Activated naive CD4-positive, alpha-beta T cell treated with anti-CD3 and anti-CD28 coated beads, Interleukin-2, amount 50 U/mL, for 72 hours (primary cell): ENCODE measurements around the gene MAF. TPM values are rescaled to one million over a fixed set of nuclear protein-coding genes. Genes with fewer than 3 reads are reported as not detected.

Experiments
- ATAC-seq, 2 donors: fragments of 150-1000 bp; cut with Tn5 transposase; 2 replicates each; pipeline ENCODE4 v1.10.0; 2021; ENCODE audit warnings: mild to moderate bottlenecking in 2 of 2, moderate library complexity in 2 of 2
- DNase-seq, 2 donors: peaks; one replicate each; pipeline ENCODE4 v3.0.0; 2021 to 2022; ENCODE audit warnings: low spot score in 2 of 2
- H3K27ac Mint-ChIP-seq, 2 donors: one replicate each; pipeline ENCODE4 v1.8.0; 2022; ENCODE audit warnings: mild to moderate bottlenecking in 2 of 2, mixed read lengths in 2 of 2
- H3K36me3 Mint-ChIP-seq, 2 donors: one replicate each; pipeline ENCODE4 v1.8.0; 2022; ENCODE audit warnings: mixed read lengths in 2 of 2
- H3K9me3 Mint-ChIP-seq, 2 donors: one replicate each; pipeline ENCODE4 v1.8.0; 2022; ENCODE audit warnings: mixed read lengths in 2 of 2
- total RNA-seq, 2 donors: library from RNA; stranded (reverse); gene quantifications; one replicate each; pipeline ENCODE4 v1.2.3, GENCODE V29; 2022

MAF gene
- total RNA-seq, 2 donors from 2014 or later, result 21.8 to 26.1 TPM

DNA sequence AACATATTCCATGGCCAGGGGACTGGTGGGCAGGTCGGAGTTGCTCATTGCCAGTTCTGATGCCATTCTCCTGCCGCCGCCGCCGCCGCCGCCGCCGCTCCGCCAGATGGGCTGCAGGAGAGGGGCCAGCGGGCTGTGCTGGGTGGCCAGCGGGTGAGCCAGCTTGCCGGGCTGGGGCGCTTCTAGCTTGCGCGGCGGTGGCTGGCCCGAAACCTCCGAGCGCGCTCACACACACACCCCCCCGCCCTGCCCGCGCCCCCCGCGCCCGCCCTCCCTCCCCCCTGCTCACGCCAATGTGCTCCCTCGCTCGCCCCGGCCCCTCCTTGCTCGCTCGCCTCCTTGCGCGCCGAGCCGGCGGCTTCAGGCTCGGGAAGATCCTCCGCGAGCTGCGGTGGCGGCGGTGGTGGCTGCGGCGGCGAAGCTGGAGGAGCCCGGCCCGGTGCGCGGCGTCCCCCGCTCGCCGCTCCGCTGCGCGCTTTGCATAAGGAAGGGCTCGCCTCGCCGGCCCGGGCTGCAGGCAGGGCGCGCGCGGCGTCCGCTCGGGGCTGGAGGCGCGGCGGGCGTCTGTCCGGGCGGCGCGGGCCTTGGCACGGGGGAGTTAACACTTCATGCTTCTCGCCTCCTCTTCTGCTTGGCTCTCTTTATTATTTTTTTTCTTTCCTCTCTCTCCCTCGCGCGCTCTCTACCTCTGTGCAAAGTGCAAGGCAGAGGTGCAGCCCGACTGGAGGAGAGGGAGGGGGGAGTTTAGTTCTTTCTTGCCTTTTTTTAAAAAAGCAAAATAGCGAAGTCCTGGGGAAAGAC is 500 bp downstream of the MAF start:
- Mint-ChIP-seq H3K9me3 (no peaks in the 10 kb centered on the region), H3K27ac (peak overlapping the region; percentile 69 to 78), H3K36me3 (peaks cover 16 to 17% of the 10 kb centered on the region in 2 donors)
- DNase-seq (peak in 1 of 2 donors; percentile 42), ATAC-seq (peak; percentile 40 to 48)

DNA sequence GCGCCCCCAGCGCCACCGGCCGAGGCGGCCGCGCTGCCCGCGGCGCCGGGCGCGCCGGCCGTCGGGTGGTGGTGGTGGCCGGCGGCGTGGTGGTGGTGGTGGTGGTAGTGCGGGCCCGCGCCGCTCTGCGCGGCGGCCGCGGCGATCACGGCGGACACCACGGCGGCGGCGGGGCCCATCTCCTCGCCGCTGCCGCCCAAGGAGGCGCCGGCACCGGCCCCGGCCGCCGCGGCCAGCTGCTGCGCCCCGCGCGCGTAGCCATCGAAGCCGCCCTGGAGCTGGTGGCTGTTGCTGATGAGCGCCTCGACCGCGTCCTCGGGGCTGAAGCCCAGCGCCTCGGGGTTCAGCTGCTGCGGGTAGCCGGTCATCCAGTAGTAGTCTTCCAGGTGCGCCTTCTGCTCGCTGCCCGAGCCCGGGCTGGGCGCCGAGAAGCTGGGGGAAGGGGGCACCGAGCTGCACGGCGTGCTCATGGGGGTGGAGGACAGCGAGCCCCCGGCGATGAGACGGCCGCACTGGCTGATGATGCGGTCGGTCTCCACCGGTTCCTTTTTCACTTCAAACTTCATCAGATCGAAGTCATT is 1.2 kb downstream of the MAF start:
- ATAC-seq, result no peak
- H3K36me3 Mint-ChIP-seq, result peaks cover 16 to 17% of the 10 kb centered on the region in 2 donors
- H3K27ac Mint-ChIP-seq, result peak overlapping the region; percentile 59 to 77
- peak in 1 of 2 donors; percentile 37 for DNase-seq
- H3K9me3 Mint-ChIP-seq, result no peaks in the 10 kb centered on the region

- DNase-seq, result peak in 1 of 2 donors; percentile 36
- peaks cover 16 to 17% of the 10 kb centered on the region in 2 donors for H3K36me3 Mint-ChIP-seq
- no peaks in the 10 kb centered on the region for H3K9me3 Mint-ChIP-seq
- no peak for ATAC-seq
- peak overlapping the region in 1 of 2 donors; percentile 61 for H3K27ac Mint-ChIP-seq
Measured at GRCh38 chr16:79598348-79599181, 2.0 kb downstream of the MAF start.

DNA sequence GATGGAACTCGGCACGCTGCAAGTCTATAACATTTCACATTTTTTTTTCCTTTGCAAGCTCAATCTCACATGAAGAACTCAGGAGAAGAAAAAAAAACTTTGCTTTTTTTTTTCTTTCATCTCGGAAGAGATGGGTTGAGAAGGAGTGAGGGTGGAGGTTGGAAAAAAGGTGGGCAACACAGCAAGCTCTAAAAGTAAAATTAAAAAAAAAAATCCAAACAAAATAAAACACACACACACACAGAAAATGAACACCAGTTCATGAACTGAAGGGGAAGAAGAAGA is 2.5 kb downstream of the MAF start:
- Mint-ChIP-seq H3K9me3 (no peaks in the 10 kb centered on the region), H3K36me3 (peaks cover 16 to 17% of the 10 kb centered on the region in 2 donors), H3K27ac (peak overlapping the region in 1 of 2 donors; percentile 61)
- ATAC-seq (no peak), DNase-seq (no peak)

GRCh38 chr16:79597277-79598062 is 3.1 kb downstream of the MAF start:
- H3K27ac Mint-ChIP-seq, result peak overlapping the region in 1 of 2 donors; percentile 37
- no peak for ATAC-seq
- no peaks in the 10 kb centered on the region for H3K9me3 Mint-ChIP-seq
- peaks cover 16 to 17% of the 10 kb centered on the region in 2 donors for H3K36me3 Mint-ChIP-seq
- DNase-seq, result no peak

GRCh38 chr16:79595931-79596450 is 4.5 kb downstream of the MAF start:
- DNase-seq (no peak), ATAC-seq (no peak)
- no peaks in the 10 kb centered on the region for H3K9me3 Mint-ChIP-seq
- H3K36me3 Mint-ChIP-seq, result peaks cover 16 to 17% of the 10 kb centered on the region in 2 donors
- peak overlapping the region in 1 of 2 donors; percentile 27 for H3K27ac Mint-ChIP-seq

DNA sequence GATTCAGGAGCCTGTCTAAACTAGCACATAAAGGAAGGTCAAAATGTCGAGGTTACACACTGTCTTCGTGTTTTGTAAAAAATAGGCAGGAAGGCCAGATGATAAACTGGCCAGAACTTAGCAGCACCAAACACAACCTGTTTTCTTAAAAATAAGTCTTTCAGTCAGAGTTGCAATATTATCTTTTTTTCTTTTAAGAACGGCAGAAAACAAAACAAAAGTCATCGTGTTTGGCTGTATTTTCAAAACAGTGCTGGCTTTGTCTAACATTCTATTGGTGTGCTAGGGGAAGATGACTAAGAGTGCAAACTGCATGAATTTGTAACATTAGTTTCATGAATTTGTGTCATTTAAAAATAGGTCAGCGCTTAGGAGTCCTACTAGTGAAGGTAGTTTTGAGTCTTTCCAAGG is 5.3 kb downstream of the MAF start:
- peak overlapping the region in 1 of 2 donors; percentile 27 for H3K27ac Mint-ChIP-seq

GRCh38 chr16:79593754-79594153 is 6.8 kb downstream of the MAF start:
- peaks cover 15 to 17% of the 10 kb centered on the region in 2 donors for H3K36me3 Mint-ChIP-seq
- H3K27ac Mint-ChIP-seq, result no peak overlapping the region
- no peaks in the 10 kb centered on the region for H3K9me3 Mint-ChIP-seq
- DNase-seq (no peak), ATAC-seq (no peak)

More for the DNA sequence above, 5.3 kb downstream of the MAF start:
- DNase-seq, result no peak
- Mint-ChIP-seq H3K9me3 (no peaks in the 10 kb centered on the region), H3K36me3 (peaks cover 16 to 17% of the 10 kb centered on the region in 2 donors)
- ATAC-seq, result peak in 1 of 2 donors; percentile 31

DNA sequence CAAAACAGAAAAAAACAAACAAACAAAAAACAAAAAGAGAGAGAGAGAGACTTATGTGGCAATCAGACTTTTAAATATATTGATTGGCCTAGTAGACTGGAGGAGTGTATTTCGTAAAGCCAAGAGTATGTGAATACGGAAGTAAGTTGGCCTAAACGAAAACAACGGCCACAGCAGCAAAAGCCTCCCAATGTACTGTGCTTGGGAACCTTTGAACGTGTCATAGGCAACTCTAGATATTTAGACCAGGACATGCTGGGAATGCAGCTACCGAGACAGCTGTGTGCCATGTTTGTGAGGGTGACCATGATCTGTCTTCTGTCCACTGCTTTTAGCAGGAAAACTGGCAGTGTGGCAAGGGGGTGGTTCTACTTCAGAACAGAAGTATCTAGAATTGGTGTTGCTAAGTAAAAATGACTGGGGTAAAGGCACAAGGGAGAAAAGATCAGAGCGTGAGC is 7.4 kb downstream of the MAF start:
- H3K36me3 Mint-ChIP-seq, result peaks cover 8 to 11% of the 10 kb centered on the region in 2 donors
- H3K27ac Mint-ChIP-seq, result no peak overlapping the region
- DNase-seq (no peak), ATAC-seq (no peak)
- H3K9me3 Mint-ChIP-seq, result no peaks in the 10 kb centered on the region

DNA sequence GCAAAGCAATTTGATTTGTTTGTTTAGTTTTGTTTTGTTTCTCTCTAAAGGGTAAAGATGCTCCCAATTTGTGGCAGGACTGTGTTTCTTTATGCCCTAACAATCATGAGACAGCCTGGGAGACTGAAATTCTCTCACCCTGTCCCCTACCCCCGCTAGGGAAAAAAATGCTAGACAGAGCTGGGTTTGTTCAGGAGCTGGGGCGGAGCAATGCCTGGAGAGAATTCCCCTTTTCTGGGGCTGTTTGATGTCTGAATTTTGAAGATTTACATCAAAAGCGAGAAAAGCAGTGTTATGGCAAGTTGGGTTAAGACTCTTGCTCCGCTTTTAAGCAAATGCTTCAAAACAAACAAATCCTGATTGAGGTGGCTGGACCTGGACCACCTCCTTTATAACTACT is 8.4 kb downstream of the MAF start:
- Mint-ChIP-seq H3K27ac (no peak overlapping the region), H3K9me3 (no peaks in the 10 kb centered on the region), H3K36me3 (peaks cover 5 to 8% of the 10 kb centered on the region in 2 donors)
- ATAC-seq (no peak), DNase-seq (no peak)

DNA sequence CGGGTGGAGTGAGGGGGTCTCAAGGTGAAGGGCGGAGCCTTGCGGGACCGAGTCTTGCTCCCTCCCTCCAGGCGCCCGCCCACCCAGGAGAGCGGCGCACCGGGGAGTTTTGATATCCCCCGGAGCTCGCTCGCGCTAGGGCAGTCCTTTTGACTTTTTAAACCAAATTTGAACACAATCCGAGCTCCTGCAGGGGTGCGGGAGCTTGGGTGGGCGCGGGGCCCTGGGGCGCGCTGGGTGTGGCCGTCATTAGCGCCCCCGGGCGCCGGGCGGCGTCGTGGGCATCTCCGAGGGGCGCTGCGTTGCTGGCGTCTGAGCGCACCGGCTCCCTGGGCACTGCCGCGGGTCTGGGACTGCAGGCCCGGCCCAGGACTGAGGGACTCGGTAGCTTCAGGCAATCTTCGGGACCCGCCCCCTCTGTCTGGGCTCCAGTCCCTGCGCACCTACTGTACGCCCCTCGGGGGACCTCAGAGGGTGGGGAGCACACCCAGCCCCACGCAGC is 10.9 kb downstream of the MAF start:
- ATAC-seq, result peak in 1 of 2 donors; percentile 37
- Mint-ChIP-seq H3K9me3 (no peaks in the 10 kb centered on the region), H3K36me3 (no peaks in the 10 kb centered on the region), H3K27ac (no peak overlapping the region)
- no peak for DNase-seq

DNA sequence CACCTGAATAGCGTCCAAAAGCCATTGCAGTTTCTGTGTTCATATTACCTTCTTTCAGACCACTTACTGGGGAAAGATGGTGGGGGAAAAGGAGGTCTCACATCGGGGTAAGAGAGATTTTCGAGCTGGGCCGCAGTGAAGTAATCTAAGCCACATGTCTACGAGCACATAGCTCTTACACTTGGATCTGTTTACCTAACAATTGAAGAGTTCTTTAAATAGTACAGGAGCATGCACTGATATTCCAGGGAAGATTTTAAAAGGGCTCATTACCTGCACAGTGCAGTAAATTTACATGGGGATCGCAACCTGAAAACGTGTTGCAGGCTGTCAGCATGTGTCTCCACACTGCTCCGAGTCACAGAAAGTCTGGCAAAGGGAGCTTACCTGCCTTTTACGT is 12.6 kb downstream of the MAF start:
- no peak for ATAC-seq
- no peak overlapping the region for H3K27ac Mint-ChIP-seq

DNA sequence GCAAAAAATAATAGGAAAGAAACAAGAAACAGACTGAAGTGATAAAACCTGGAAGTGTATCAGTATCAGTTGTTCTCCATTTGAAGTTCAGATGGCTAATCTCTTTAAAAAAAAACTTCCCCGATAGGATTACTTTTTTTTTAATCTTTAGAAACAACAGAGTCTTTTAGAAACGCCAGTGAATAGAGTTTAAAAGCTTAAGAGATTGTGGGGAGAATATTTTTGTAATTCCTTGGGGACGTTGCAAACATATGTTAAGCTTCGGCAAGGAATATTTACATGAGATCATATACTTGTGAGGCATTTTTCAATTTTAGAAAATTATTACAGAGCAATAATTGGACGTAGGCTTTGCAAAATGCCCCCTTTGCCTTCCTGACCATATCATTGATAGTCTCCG is 13.2 kb downstream of the MAF start:
- DNase-seq, result no peak
- Mint-ChIP-seq H3K36me3 (no peaks in the 10 kb centered on the region), H3K9me3 (no peaks in the 10 kb centered on the region), H3K27ac (no peak overlapping the region)
- ATAC-seq, result no peak

More for the DNA sequence above, 12.6 kb downstream of the MAF start:
- DNase-seq, result no peak
- Mint-ChIP-seq H3K36me3 (no peaks in the 10 kb centered on the region), H3K9me3 (no peaks in the 10 kb centered on the region)

DNA sequence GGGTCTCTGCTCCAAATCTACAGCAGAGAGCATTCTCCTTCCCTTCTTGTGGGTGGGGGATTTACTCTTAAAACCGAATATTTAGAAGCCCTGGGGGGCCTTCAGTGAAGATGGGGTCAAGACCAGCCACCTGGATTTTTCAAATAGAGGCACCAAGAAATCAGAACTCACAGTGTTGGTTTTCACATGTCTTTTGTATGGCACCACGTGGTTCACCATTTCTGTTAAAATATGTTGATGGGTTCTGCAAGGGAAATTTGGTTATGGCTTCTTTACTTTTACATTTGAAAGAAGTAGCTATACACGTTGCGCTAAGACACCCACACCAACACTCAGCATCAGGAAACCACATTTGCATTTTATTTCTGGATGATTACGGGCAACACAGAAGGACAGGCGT is 17.7 kb downstream of the MAF start:
- no peak overlapping the region for H3K27ac Mint-ChIP-seq
- H3K36me3 Mint-ChIP-seq, result no peaks in the 10 kb centered on the region

GRCh38 chr16:79580453-79581191 is 19.9 kb downstream of the MAF start:
- Mint-ChIP-seq H3K9me3 (no peaks in the 10 kb centered on the region), H3K36me3 (no peaks in the 10 kb centered on the region), H3K27ac (no peak overlapping the region)
- DNase-seq, result no peak
- no peak for ATAC-seq

More for the DNA sequence above, 17.7 kb downstream of the MAF start:
- no peak for DNase-seq
- ATAC-seq, result no peak
- H3K9me3 Mint-ChIP-seq, result no peaks in the 10 kb centered on the region
